NCI-H2196 (cell line): ENCODE data around the gene STIMATE.

Experiments used
- DNase-seq: peaks from one replicate; lab custom pipeline; 2025; ENCODE audit not compliant: unreplicated experiment; lab: John Stamatoyannopoulos, UW

Gene STIMATE

GRCh38 chr3:52871761-52872160, 25.6 kb downstream of the STIMATE start:
- DNase-seq: no peak

- no peak for DNase-seq
Measured at GRCh38 chr3:52870471-52870870, 26.9 kb downstream of the STIMATE start.

- DNase-seq: no peak
Measured at GRCh38 chr3:52866427-52866826, 30.9 kb downstream of the STIMATE start.

GRCh38 chr3:52865994-52866393, 31.4 kb downstream of the STIMATE start:
- no peak for DNase-seq

- DNase-seq: no peak
Measured at GRCh38 chr3:52860424-52860768, 37.0 kb downstream of the STIMATE start.

GRCh38 chr3:52859686-52860423, 37.5 kb downstream of the STIMATE start:
- no peak for DNase-seq

GRCh38 chr3:52857864-52858263, 39.5 kb downstream of the STIMATE start:
- DNase-seq: no peak

- DNase-seq: no peak
Measured at GRCh38 chr3:52857133-52857532, 40.2 kb downstream of the STIMATE start.

GRCh38 chr3:52856666-52857065, 40.7 kb downstream of the STIMATE start:
- no peak for DNase-seq

GRCh38 chr3:52854013-52854412, 43.3 kb downstream of the STIMATE start:
- no peak for DNase-seq

- DNase-seq: no peak
Measured at GRCh38 chr3:52852419-52852818, 44.9 kb downstream of the STIMATE start.

GRCh38 chr3:52851348-52851747, 46.0 kb downstream of the STIMATE start:
- peak; percentile 29 for DNase-seq

- no peak for DNase-seq
Measured at GRCh38 chr3:52849656-52850055, 47.7 kb downstream of the STIMATE start.

- DNase-seq: no peak
Measured at GRCh38 chr3:52848617-52849016, 48.7 kb downstream of the STIMATE start.

GRCh38 chr3:52847726-52848125, 49.6 kb downstream of the STIMATE start:
- no peak for DNase-seq

GRCh38 chr3:52847241-52847640, 50.1 kb downstream of the STIMATE start:
- DNase-seq: no peak

GRCh38 chr3:52846432-52846965, 50.8 kb downstream of the STIMATE start:
- DNase-seq: no peak

- no peak for DNase-seq
Measured at GRCh38 chr3:52845691-52846431, 51.5 kb downstream of the STIMATE start.

- no peak for DNase-seq
Measured at GRCh38 chr3:52845157-52845556, 52.2 kb downstream of the STIMATE start.

- DNase-seq: no peak
Measured at GRCh38 chr3:52844290-52844975, 52.9 kb downstream of the STIMATE start.

- no peak for DNase-seq
Measured at GRCh38 chr3:52843881-52844280, 53.5 kb downstream of the STIMATE start.
